OCI-LY7 (cell line): ENCODE data around the gene GJC3. TPM values are rescaled to one million over a fixed set of nuclear protein-coding genes. Genes with fewer than 3 reads are reported as not detected.

Experiments used
- BruUV-seq: library from RNA; stranded (reverse); fragments of 400-500 nt; replicated peaks from 2 replicates; lab custom pipeline; 2021; lab: Mats Ljungman, UMichigan
- CTCF ChIA-PET: fragments of 300-600 bp; sonication (Branson Sonifier 250); formaldehyde crosslinking; loops from one replicate; lab custom pipeline; 2022; ENCODE audit warnings: antibody characterized with exemption; ENCODE audit not compliant: unreplicated experiment; lab: Charles Lee
- POLR2A ChIA-PET: fragments of 300-600 bp; sonication (Branson Sonifier 250); formaldehyde crosslinking; loops from one replicate; lab custom pipeline; 2022; ENCODE audit warnings: antibody characterized with exemption; lab: Charles Lee
- DNase-seq: peaks from one replicate; pipeline ENCODE4 v3.0.0-alpha.2; 2015; ENCODE audit warnings: low spot score
- H2AFZ ChIP-seq: fragments of 200-600 bp; sonication (generic), shearing (Covaris generic); 2 replicates; pipeline ENCODE4 v1.6.1; 2014; ENCODE audit warnings: mild to moderate bottlenecking, antibody characterized with exemption, low read length, moderate library complexity
- H3K27ac ChIP-seq: fragments of 200-600 bp; sonication (generic); 2 replicates; pipeline ENCODE4 v1.5.1; 2014; ENCODE audit warnings: mixed run types, low read depth, mild to moderate bottlenecking, moderate library complexity, low read length, inconsistent platforms; ENCODE audit not compliant: poor library complexity, severe bottlenecking
- H3K36me3 ChIP-seq: fragments of 200-600 bp; sonication (generic); 2 replicates; pipeline ENCODE4 v1.6.1; 2014; ENCODE audit warnings: mild to moderate bottlenecking, antibody characterized with exemption, low read length, moderate library complexity, mixed read lengths; ENCODE audit not compliant: insufficient read depth
- H3K4me1 ChIP-seq: fragments of 200-600 bp; sonication (generic); 2 replicates; pipeline ENCODE4 v1.5.1; 2014; ENCODE audit warnings: mild to moderate bottlenecking, low read length; ENCODE audit not compliant: insufficient read depth, poor library complexity, severe bottlenecking
- H3K4me2 ChIP-seq: fragments of 200-600 bp; sonication (generic); 2 replicates; pipeline ENCODE4 v1.6.1; 2014; ENCODE audit warnings: mild to moderate bottlenecking, low read length
- H3K4me3 ChIP-seq: fragments of 200-600 bp; sonication (generic); 2 replicates; pipeline ENCODE4 v1.5.1; 2014; ENCODE audit warnings: mild to moderate bottlenecking, low read depth, low read length; ENCODE audit not compliant: poor library complexity, severe bottlenecking
- H3K79me2 ChIP-seq: fragments of 200-600 bp; sonication (generic); 2 replicates; pipeline ENCODE4 v1.6.1; 2016; ENCODE audit warnings: low read depth, mild to moderate bottlenecking, low read length, moderate library complexity, mixed read lengths; ENCODE audit not compliant: insufficient read depth
- H3K9me2 ChIP-seq: fragments of 200-600 bp; sonication (generic); 2 replicates; pipeline ENCODE4 v1.6.1; 2016; ENCODE audit warnings: mild to moderate bottlenecking, low read length, mixed read lengths; ENCODE audit not compliant: insufficient read depth
- H3K9me3 ChIP-seq: fragments of 200-600 bp; sonication (generic); 2 replicates; pipeline ENCODE4 v1.6.1; 2014; ENCODE audit warnings: mild to moderate bottlenecking, mixed run types, low read length, mixed read lengths
- H4K20me1 ChIP-seq: fragments of 200-600 bp; sonication (generic); 2 replicates; pipeline ENCODE4 v1.6.1; 2014; ENCODE audit warnings: mild to moderate bottlenecking, antibody characterized with exemption, low read length, moderate library complexity, mixed read lengths; ENCODE audit not compliant: insufficient read depth
- CTCF ChIP-seq: fragments of 200-600 bp; sonication (generic); conservative IDR thresholded peaks from 2 replicates; pipeline ENCODE4 v1.5.1; 2014; ENCODE audit warnings: mild to moderate bottlenecking, antibody characterized with exemption, low read length, moderate library complexity, mixed read lengths
- EZH2phosphoT487 ChIP-seq: fragments of 200-600 bp; sonication (generic); IDR thresholded peaks from 2 replicates; pipeline ENCODE4 v1.6.1; 2018; ENCODE audit warnings: low read depth, borderline replicate concordance, mild to moderate bottlenecking, mixed run types, antibody characterized with exemption, low read length, moderate library complexity, mixed read lengths
- intact Hi-C: fragments of 100-400 bp; cut with micrococcal nuclease; formaldehyde crosslinking; loops from one replicate; pipeline ENCODE4 v1.10.0; 2022; ENCODE audit not compliant: unreplicated experiment
- total RNA-seq, 2 experiments: library from RNA; depleted of rRNA in 1 of 2; stranded (reverse); fragments of >200 nt in 1 of 2; shearing (Covaris generic) in 1 of 2; gene quantifications; 2 replicates each; pipeline ENCODE4 v1.2.3, GENCODE V29; 2014 to 2022

The GJC3 gene
- total RNA-seq, 2 experiments from 2014 or later: not detected

GRCh38 chr7:99898836-99899235 is 30.6 kb downstream of the GJC3 start:
- no TSS peak for BruUV-seq
- H3K4me1 ChIP-seq: no peaks in the 10 kb centered on the region
- no peak overlapping the region for H2AFZ ChIP-seq
- no peak overlapping the region for H3K4me3 ChIP-seq
- no peaks in the 10 kb centered on the region for H4K20me1 ChIP-seq
- H3K4me2 ChIP-seq: no peak overlapping the region
- ChIA-PET POLR2A (no interaction called here), CTCF (no interaction called here)
- intact Hi-C loops: no loop called here
- H3K36me3 ChIP-seq: peaks cover 44% of the 10 kb centered on the region; the same call in 1 of the 2 replicates
- DNase-seq: no peak
- no peaks in the 10 kb centered on the region for H3K9me3 ChIP-seq
- H3K9me2 ChIP-seq: no peaks in the 10 kb centered on the region
- TF ChIP-seq EZH2phosphoT487 (no peak), CTCF (no peak)
- H3K79me2 ChIP-seq: no peaks in the 10 kb centered on the region
- no peak overlapping the region for H3K27ac ChIP-seq

GRCh38 chr7:99898023-99898357 is 31.4 kb downstream of the GJC3 start:
- Histone ChIP-seq H2AFZ (no peak overlapping the region), H3K79me2 (no peaks in the 10 kb centered on the region), H3K27ac (no peak overlapping the region), H3K9me2 (no peaks in the 10 kb centered on the region), H3K4me3 (no peak overlapping the region), H3K4me1 (no peaks in the 10 kb centered on the region), H4K20me1 (no peaks in the 10 kb centered on the region), H3K36me3 (peaks cover 36% of the 10 kb centered on the region; the same call in 1 of the 2 replicates), H3K9me3 (no peaks in the 10 kb centered on the region), H3K4me2 (no peak overlapping the region)
- ChIA-PET CTCF (no interaction called here), POLR2A (no interaction called here)
- TF ChIP-seq EZH2phosphoT487 (no peak), CTCF (no peak)
- BruUV-seq: no TSS peak
- intact Hi-C loops: no loop called here
- DNase-seq: no peak

DNA sequence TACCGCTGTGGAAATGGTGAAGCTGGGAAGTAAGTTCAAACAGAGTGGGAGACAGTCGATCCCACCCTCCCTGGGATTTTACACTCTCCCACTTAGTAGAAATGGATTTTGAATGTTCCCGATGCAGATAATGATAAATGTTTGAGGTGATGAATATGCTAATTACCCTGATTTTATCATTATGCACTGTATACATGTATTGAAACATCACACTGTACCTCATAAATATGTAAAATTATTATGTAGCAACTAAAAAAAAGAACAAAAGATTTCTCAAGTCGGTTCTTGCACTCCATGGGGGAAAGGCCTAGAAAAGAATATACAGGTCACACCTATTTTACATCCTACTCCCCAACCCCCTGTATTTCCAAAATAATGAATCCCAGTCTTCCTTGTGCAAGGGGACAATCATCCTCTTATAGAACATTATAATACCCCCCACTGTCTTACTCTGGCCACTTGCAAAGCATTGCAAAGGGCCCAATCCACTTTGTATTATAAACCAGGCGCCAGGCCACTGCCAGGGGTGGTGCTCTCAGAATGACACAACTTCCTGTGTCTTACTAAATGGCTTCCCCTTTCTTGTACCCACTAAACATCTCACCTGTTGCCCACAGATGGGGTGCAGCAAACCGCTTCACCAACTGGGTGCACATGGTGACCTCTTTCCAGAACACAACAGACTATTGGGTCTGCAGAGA is 31.9 kb downstream of the GJC3 start:
- no peak for DNase-seq
- Histone ChIP-seq H3K4me3 (no peak overlapping the region), H2AFZ (no peak overlapping the region), H3K4me1 (no peaks in the 10 kb centered on the region), H3K27ac (no peak overlapping the region), H3K4me2 (no peak overlapping the region), H3K79me2 (no peaks in the 10 kb centered on the region), H3K9me3 (no peaks in the 10 kb centered on the region), H3K36me3 (peaks cover 31% of the 10 kb centered on the region; the same call in 1 of the 2 replicates), H4K20me1 (no peaks in the 10 kb centered on the region), H3K9me2 (no peaks in the 10 kb centered on the region)
- ChIA-PET CTCF (no interaction called here), POLR2A (interaction anchor here (1.3 kb wide), 1 partner anchor 21 kb away, joined by 4 read pairs; the partner anchor contains the start of gene TRIM4)
- TF ChIP-seq EZH2phosphoT487 (no peak), CTCF (no peak)
- no TSS peak for BruUV-seq
- intact Hi-C loops: no loop called here
